ENCODE measurements around the gene MED25. TPM values are rescaled to one million over a fixed set of nuclear protein-coding genes. Genes with fewer than 3 reads are reported as not detected.

The MED25 gene
- total RNA-seq, 3 donors from 2014 or later, result 44.1 to 51.0 (median 47.2) TPM

DNA sequence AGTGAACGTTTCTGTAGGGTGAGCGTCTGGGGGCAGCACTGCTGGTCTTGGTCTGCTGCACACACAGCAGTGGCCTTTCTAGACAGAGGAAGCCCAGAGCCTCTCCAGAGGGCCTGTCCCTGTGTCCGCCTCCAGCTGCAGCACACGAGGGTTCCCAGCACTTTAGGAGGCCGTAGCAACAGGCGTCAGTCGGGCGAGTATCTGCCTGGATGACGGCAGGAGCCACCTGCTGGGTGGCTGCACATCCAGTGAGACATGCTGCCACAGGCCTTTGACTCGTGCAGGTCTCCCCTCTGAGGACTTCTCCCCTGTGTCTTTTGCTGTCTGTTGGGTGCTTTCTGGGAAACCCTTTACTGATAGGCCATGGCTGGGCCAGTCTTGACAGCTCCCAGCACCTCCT is 29.2 kb upstream of the MED25 start:
- H3K27me3 Mint-ChIP-seq (ENCODE audit: low read depth), result no peaks in the 10 kb centered on the region
- no peak for DNase-seq

GRCh38 chr19:49790866-49791265 is 27.2 kb upstream of the MED25 start:
- Mint-ChIP-seq H3K9me3 (no peaks in the 10 kb centered on the region), H3K4me3 (no peak overlapping the region), H3K36me3 (ENCODE audit: insufficient read depth) (peaks cover 26% of the 10 kb centered on the region), H3K4me1 (ENCODE audit: low read depth) (peaks cover 5% of the 10 kb centered on the region), H3K27me3 (ENCODE audit: low read depth) (no peaks in the 10 kb centered on the region)
- no peak for DNase-seq
- ATAC-seq, result no peak

More for the DNA sequence above, 29.2 kb upstream of the MED25 start:
- no peak for ATAC-seq
- H3K4me1 Mint-ChIP-seq (ENCODE audit: low read depth), result peaks cover 7% of the 10 kb centered on the region
- H3K9me3 Mint-ChIP-seq, result no peaks in the 10 kb centered on the region
- H3K36me3 Mint-ChIP-seq (ENCODE audit: insufficient read depth), result peaks cover 27% of the 10 kb centered on the region
- H3K4me3 Mint-ChIP-seq, result no peak overlapping the region

DNA sequence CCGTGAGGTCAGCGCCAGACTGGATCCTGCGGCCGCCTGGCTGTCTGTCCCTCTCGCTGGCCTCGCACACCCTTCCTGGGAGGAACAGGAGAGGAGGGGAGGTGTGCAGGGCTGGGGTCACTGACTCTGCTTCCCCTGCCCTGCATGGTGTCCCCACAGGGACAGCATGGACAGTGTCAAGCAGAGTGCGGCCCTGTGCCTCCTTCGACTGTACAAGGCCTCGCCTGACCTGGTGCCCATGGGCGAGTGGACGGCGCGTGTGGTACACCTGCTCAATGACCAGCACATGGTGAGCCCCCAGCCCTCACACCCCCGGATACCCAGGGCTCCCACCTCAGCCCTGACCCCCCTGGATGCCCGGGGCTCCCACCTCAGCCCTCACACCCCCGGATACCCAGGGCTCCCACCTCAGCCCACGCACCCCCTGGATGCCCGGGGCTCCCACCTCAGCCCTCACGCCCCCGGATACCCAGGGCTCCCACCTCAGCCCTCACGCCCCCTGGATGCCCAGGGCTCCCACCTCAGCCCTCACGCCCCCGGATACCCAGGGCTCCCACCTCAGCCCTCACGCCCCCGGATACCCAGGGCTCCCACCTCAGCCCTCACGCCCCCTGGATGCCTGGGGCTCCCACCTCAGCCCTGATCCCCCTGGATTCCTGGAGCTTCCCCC is 26.2 kb upstream of the MED25 start:
- Mint-ChIP-seq H3K36me3 (ENCODE audit: insufficient read depth) (peaks cover 25% of the 10 kb centered on the region), H3K4me3 (no peak overlapping the region), H3K27me3 (ENCODE audit: low read depth) (no peaks in the 10 kb centered on the region), H3K9me3 (no peaks in the 10 kb centered on the region), H3K4me1 (ENCODE audit: low read depth) (peaks cover 1% of the 10 kb centered on the region)
- DNase-seq (no peak), ATAC-seq (no peak)

DNA sequence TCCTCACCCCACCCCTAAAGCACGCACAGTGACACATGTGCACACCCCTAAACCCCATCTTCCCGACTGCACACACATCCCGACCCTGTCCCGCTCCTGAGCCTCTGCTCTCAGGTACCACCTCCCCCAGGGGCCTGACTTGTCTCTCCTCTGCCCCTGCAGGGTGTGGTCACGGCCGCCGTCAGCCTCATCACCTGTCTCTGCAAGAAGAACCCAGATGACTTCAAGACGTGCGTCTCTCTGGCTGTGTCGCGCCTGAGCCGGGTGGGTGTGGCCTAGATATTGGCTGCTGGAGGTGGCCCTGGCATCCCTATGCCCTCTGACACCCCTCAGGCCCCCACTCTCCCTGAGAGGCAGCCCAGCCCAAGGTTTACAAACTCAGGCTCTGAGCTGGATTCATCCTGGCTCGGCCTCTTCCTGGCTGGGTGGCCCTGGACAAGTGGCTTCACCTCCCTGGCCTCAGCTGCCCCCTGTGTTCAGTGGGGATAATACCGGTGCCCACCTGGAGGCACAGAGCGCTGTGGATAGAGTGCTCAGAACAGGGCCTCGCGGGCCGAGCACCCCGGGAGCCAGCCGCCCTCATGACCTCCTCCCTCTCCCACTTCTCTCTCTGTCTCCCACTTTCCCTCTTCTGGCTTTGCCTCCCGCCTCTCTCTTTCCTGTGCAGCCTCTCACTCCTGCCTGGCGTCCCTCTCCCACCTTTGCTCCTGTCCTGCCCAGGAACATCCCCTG is 25.1 kb upstream of the MED25 start:
- Mint-ChIP-seq H3K4me1 (ENCODE audit: low read depth) (peaks cover 1% of the 10 kb centered on the region), H3K27me3 (ENCODE audit: low read depth) (no peaks in the 10 kb centered on the region), H3K9me3 (no peaks in the 10 kb centered on the region), H3K36me3 (ENCODE audit: insufficient read depth) (peaks cover 25% of the 10 kb centered on the region), H3K4me3 (no peak overlapping the region)
- DNase-seq (no peak), ATAC-seq (peak in 1 of 2 donors; percentile 13)

DNA sequence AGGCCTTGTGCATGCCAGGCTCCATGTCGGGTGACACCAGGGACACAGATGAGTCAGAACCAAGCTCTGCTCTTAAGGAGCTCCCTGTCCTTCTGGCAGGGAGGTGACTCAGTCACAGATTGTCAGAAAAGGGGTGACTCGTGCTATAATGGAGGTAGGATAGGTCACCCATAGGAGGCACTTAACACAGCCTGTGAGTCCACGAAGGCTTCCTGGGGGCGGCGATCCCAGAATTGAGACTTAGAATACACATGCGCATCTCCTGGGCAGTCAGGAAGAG is 24.6 kb upstream of the MED25 start:
- no peak for DNase-seq
- Mint-ChIP-seq H3K4me3 (no peak overlapping the region), H3K9me3 (no peaks in the 10 kb centered on the region), H3K27me3 (ENCODE audit: low read depth) (no peaks in the 10 kb centered on the region), H3K36me3 (ENCODE audit: insufficient read depth) (peaks cover 25% of the 10 kb centered on the region), H3K4me1 (ENCODE audit: low read depth) (peaks cover 1% of the 10 kb centered on the region)
- ATAC-seq, result peak; percentile 94

DNA sequence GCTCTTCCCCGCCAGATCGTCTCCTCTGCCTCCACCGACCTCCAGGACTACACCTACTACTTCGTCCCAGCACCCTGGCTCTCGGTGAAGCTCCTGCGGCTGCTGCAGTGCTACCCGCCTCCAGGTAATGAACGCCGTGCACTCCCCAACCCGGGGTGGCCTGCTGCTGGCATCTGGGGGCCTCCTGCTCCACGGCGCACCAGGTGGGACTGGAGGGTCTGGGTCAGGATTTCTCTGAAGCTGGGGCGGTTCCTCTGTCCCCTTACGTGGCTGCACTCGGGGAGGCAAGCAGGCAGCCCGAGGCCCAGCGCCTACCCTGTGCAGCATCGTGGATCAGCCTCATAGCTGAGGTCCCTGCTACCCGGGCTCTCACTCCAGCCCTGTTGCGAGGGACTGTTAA is 22.5 kb upstream of the MED25 start:
- no peaks in the 10 kb centered on the region for H3K4me1 Mint-ChIP-seq (ENCODE audit: low read depth)
- DNase-seq, result no peak
- H3K27me3 Mint-ChIP-seq (ENCODE audit: low read depth), result no peaks in the 10 kb centered on the region
- H3K9me3 Mint-ChIP-seq, result no peaks in the 10 kb centered on the region
- no peak for ATAC-seq
- no peak overlapping the region for H3K4me3 Mint-ChIP-seq
- H3K36me3 Mint-ChIP-seq (ENCODE audit: insufficient read depth), result peaks cover 18% of the 10 kb centered on the region

DNA sequence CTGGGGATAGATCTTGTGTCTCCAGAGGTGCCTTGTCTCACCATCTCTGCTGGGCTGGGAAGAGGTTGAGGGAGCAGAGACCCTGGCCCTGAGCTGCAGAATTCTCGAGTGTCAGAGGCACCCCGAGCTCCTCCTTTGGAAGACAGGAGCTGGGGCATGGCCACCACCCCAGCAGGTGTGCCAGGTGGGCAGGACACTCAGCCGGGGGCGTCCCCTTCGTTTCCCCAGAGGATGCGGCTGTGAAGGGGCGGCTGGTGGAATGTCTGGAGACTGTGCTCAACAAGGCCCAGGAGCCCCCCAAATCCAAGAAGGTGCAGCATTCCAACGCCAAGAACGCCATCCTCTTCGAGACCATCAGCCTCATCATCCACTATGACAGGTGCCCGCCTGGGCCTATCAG is 19.5 kb upstream of the MED25 start:
- no peak for ATAC-seq
- H3K27me3 Mint-ChIP-seq (ENCODE audit: low read depth), result no peaks in the 10 kb centered on the region
- DNase-seq, result no peak
- H3K9me3 Mint-ChIP-seq, result no peaks in the 10 kb centered on the region
- H3K4me1 Mint-ChIP-seq (ENCODE audit: low read depth), result no peaks in the 10 kb centered on the region
- H3K36me3 Mint-ChIP-seq (ENCODE audit: insufficient read depth), result peaks cover 18% of the 10 kb centered on the region
- no peak overlapping the region for H3K4me3 Mint-ChIP-seq

- Mint-ChIP-seq H3K4me1 (ENCODE audit: low read depth) (no peaks in the 10 kb centered on the region), H3K9me3 (no peaks in the 10 kb centered on the region), H3K27me3 (ENCODE audit: low read depth) (no peaks in the 10 kb centered on the region), H3K36me3 (ENCODE audit: insufficient read depth) (peaks cover 18% of the 10 kb centered on the region), H3K4me3 (no peak overlapping the region)
- DNase-seq, result no peak
- ATAC-seq, result no peak
Measured at GRCh38 chr19:49799271-49799797, 18.8 kb upstream of the MED25 start.

DNA sequence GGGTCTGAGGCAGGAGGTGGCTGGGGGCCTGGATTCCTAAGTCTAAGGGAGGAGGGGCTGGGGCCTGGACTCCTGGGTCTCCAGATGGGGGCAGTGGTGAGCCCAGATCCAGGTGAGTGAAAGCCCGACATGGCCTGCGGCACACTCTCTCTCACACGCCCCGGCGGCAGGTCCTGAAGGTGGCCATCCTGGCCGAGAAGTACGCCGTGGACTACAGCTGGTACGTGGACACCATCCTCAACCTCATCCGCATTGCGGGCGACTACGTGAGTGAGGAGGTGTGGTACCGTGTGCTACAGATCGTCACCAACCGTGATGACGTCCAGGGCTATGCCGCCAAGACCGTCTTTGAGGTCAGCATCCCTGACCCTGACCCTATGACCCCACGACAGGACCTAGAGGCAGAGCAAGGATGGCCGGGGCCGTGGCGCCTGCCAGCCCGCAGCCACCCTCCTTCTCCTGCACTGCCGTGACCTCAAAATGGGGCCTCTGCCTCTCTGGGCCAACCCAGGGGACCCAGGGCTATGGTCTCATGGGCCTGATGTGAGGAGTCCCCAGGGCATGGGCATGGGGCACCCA is 18.2 kb upstream of the MED25 start:
- no peak for ATAC-seq
- H3K4me1 Mint-ChIP-seq (ENCODE audit: low read depth), result no peaks in the 10 kb centered on the region
- H3K36me3 Mint-ChIP-seq (ENCODE audit: insufficient read depth), result peaks cover 16% of the 10 kb centered on the region

DNA sequence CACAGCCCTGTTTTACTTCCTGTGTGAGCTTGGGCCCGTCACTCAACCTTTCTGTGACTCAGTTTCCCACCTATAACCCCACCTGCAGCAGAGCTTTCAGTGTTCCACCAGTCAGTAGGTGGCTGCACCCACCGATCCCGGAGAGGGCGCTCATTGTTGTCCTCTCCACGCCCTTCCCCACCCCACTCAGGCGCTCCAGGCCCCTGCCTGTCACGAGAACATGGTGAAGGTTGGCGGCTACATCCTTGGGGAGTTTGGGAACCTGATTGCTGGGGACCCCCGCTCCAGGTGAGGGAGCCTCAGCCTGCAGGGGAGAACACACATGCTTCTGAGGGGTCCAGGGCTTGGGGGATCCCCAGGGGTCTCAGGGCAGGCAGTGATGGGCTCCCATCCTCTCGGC is 17.3 kb upstream of the MED25 start:
- no peak overlapping the region for H3K4me3 Mint-ChIP-seq
- no peak for ATAC-seq
- DNase-seq, result no peak
- peaks cover 11% of the 10 kb centered on the region for H3K36me3 Mint-ChIP-seq (ENCODE audit: insufficient read depth)
- H3K27me3 Mint-ChIP-seq (ENCODE audit: low read depth), result no peaks in the 10 kb centered on the region
- no peaks in the 10 kb centered on the region for H3K4me1 Mint-ChIP-seq (ENCODE audit: low read depth)
- no peaks in the 10 kb centered on the region for H3K9me3 Mint-ChIP-seq

More for the DNA sequence above, 18.2 kb upstream of the MED25 start:
- H3K9me3 Mint-ChIP-seq, result no peaks in the 10 kb centered on the region
- no peak for DNase-seq
- H3K4me3 Mint-ChIP-seq, result no peak overlapping the region
- no peaks in the 10 kb centered on the region for H3K27me3 Mint-ChIP-seq (ENCODE audit: low read depth)

- Mint-ChIP-seq H3K36me3 (ENCODE audit: insufficient read depth) (peaks cover 11% of the 10 kb centered on the region), H3K9me3 (no peaks in the 10 kb centered on the region), H3K4me3 (no peak overlapping the region), H3K4me1 (ENCODE audit: low read depth) (no peaks in the 10 kb centered on the region), H3K27me3 (ENCODE audit: low read depth) (no peaks in the 10 kb centered on the region)
- ATAC-seq, result no peak
- DNase-seq, result no peak
Measured at GRCh38 chr19:49801401-49801888, 16.6 kb upstream of the MED25 start.

- H3K4me3 Mint-ChIP-seq, result no peak overlapping the region
- peaks cover 8% of the 10 kb centered on the region for H3K36me3 Mint-ChIP-seq (ENCODE audit: insufficient read depth)
- no peaks in the 10 kb centered on the region for H3K9me3 Mint-ChIP-seq
- no peaks in the 10 kb centered on the region for H3K4me1 Mint-ChIP-seq (ENCODE audit: low read depth)
- no peak for ATAC-seq
- DNase-seq, result no peak
- H3K27me3 Mint-ChIP-seq (ENCODE audit: low read depth), result no peaks in the 10 kb centered on the region
Measured at GRCh38 chr19:49801966-49802661, 16.0 kb upstream of the MED25 start.

GRCh38 chr19:49802836-49803528 is 15.1 kb upstream of the MED25 start:
- no peaks in the 10 kb centered on the region for H3K27me3 Mint-ChIP-seq (ENCODE audit: low read depth)
- peaks cover 8% of the 10 kb centered on the region for H3K36me3 Mint-ChIP-seq (ENCODE audit: insufficient read depth)
- H3K4me3 Mint-ChIP-seq, result no peak overlapping the region
- ATAC-seq (no peak), DNase-seq (no peak)
- no peaks in the 10 kb centered on the region for H3K9me3 Mint-ChIP-seq
- H3K4me1 Mint-ChIP-seq (ENCODE audit: low read depth), result no peaks in the 10 kb centered on the region

DNA sequence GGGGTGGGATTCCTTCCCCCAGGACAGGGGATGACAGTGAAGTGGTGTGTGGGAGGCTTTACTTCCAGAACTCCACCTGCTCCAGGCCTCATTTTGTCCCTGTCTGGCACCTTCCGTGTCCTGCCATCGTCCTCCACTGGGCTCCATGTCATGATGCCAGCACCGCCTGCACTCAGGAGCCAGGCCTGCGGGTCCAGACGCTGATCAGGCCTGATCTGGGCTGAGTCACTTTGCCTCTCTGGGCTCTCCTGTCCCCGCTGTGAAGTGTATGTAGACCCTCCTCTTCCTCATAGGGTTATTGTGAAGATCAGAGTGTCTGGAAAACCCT is 14.6 kb upstream of the MED25 start:
- peaks cover 8% of the 10 kb centered on the region for H3K36me3 Mint-ChIP-seq (ENCODE audit: insufficient read depth)
- DNase-seq (no peak), ATAC-seq (no peak)
- no peaks in the 10 kb centered on the region for H3K27me3 Mint-ChIP-seq (ENCODE audit: low read depth)
- no peak overlapping the region for H3K4me3 Mint-ChIP-seq
- H3K9me3 Mint-ChIP-seq, result no peaks in the 10 kb centered on the region
- no peaks in the 10 kb centered on the region for H3K4me1 Mint-ChIP-seq (ENCODE audit: low read depth)
